Endothelial cell of umbilical vein (primary cell): Measurements from ENCODE around the gene DIPK1A.

ENCODE experiments used
- CTCF ChIP-seq, 2 donors: IDR thresholded peaks; 1 replicate in 1 of 2; 2 replicates in 1 of 2; pipeline ENCODE4 v1.5.1; 2011; ENCODE audit warnings: low read length in 2 of 2, mild to moderate bottlenecking in 2 of 2, moderate library complexity in 2 of 2, control low read depth in 1 of 2, inconsistent platforms in 1 of 2, low read depth in 1 of 2; ENCODE audit not compliant: insufficient read depth in 1 of 2; ENCODE audit errors: extremely low read depth in 1 of 2
- EZH2 ChIP-seq: IDR thresholded peaks from 2 replicates; pipeline ENCODE4 v1.6.1; 2012; ENCODE audit warnings: borderline replicate concordance, low read depth, mild to moderate bottlenecking, moderate library complexity, low read length, inconsistent platforms; ENCODE audit not compliant: severe bottlenecking
- GATA2 ChIP-seq: IDR thresholded peaks from 2 replicates; pipeline ENCODE4 v1.7.0; 2011; ENCODE audit warnings: low read depth, mild to moderate bottlenecking, moderate library complexity, mixed read lengths, low read length; ENCODE audit not compliant: insufficient read length, insufficient read depth
- JUN ChIP-seq: IDR thresholded peaks from 2 replicates; pipeline ENCODE4 v1.6.1; 2011; ENCODE audit warnings: borderline replicate concordance, low read depth; ENCODE audit not compliant: insufficient read length, insufficient read depth
- MAX ChIP-seq: IDR thresholded peaks from 2 replicates; pipeline ENCODE4 v1.6.1; 2011; ENCODE audit not compliant: insufficient read depth, insufficient read length
- MYC ChIP-seq: IDR thresholded peaks from one replicate; pipeline ENCODE4 v1.6.1; 2011; ENCODE audit warnings: mild to moderate bottlenecking, low read depth, low read length
- POLR2A ChIP-seq: IDR thresholded peaks from 2 replicates; pipeline ENCODE4 v1.6.1; 2012; ENCODE audit warnings: low read depth, mild to moderate bottlenecking, control low read depth, low read length
- POLR2AphosphoS5 ChIP-seq: IDR thresholded peaks from 2 replicates; pipeline ENCODE4 v1.6.1; 2012; ENCODE audit warnings: low read depth, mild to moderate bottlenecking, control low read depth, low read length, moderate library complexity; ENCODE audit not compliant: insufficient read depth

DNA sequence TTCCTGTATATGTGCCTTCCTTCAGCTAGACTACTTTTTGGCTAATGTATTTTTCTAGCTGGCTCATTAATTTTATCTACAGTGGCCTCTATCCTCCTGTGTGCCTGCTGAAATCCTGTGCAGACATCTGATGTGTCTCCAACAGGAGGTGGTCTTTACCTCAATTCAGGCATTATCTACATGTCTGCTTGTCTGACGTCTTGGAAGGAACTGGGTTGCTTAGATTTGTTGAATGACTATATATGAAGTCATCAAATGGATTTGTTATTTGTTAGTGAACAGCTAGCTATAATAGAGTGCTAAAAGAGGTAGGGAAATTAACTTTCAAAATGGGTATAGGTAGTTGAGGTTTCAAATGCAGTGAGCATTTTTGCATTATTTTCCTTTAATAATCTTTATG is 122.7 kb downstream of the DIPK1A start:
- TF ChIP-seq MYC (no peak), CTCF (IDR thresholded peaks at IDR 0.05; ENCODE audit: extremely low read depth in 1 of 2, insufficient read depth in 1 of 2, low read depth in 1 of 2, low read length in 2 of 2) (no peak), POLR2A (no peak), MAX (no peak), EZH2 (no peak), POLR2AphosphoS5 (no peak), GATA2 (no peak), JUN (no peak)
